Measurements from ENCODE around the gene RTN4RL2. TPM values are rescaled to one million over a fixed set of nuclear protein-coding genes. Genes with fewer than 3 reads are reported as not detected.

RTN4RL2 gene
- total RNA-seq, 3 donors from 2014 or later (not counting 1 experiment from before 2014, with no cell fraction given): 0.38 to 0.61 (median 0.48) TPM

DNA sequence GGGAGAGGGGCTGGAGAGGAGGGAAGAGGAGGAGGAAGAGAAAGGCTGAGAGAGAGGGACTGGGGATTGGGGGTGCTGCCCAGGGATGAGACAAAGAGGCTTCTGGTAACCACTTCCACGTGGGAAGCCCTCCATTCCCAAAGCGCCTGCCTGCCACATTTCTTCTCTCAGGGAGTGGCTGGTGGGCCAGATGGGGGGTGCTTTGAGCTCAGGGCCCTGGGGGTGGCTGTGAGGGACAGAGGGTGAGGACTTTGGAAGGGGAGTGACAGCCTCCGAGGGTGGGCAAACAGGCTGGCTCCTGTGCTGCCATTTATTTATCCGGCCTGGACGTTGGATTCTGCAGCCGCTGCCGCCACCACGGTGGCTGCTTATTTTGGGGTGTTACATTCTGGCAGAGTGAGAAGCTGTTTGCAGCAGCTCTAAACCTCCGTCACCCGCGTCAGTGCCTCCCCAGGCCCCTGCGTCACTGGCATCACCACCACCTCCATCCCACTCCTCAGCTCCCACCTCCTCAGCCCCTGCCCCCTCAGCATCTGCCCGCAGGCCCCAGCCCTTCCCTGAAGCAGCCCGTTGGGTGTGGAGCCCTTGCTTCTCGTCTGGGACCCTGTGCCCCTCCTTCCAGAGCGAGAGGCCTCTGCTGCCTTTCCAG lies 1.6 kb downstream of the RTN4RL2 start:
- H3K9me3 Mint-ChIP-seq: no peaks in the 10 kb centered on the region
- peaks cover 30% of the 10 kb centered on the region for H3K27me3 ChIP-seq (ENCODE audit: control insufficient read depth, insufficient read depth, low read length)
- H3K4me1 ChIP-seq (ENCODE audit: control insufficient read depth, insufficient read depth, low read length): peaks cover 54% of the 10 kb centered on the region
- no peak for ATAC-seq
- H3K9me3 ChIP-seq (ENCODE audit: control insufficient read depth, insufficient read depth, low read length): no peaks in the 10 kb centered on the region
- H3K36me3 ChIP-seq (ENCODE audit: control insufficient read depth, insufficient read depth, low read length): no peaks in the 10 kb centered on the region
- intact Hi-C loops (cut with micrococcal nuclease): no loop called here
- TF ChIP-seq CTCF (IDR thresholded peaks at IDR 0.05): no peak
- H3K27ac ChIP-seq (ENCODE audit: low read length): no peak overlapping the region
- H3K4me3 ChIP-seq (ENCODE audit: low read length): no peak overlapping the region
- H3K36me3 Mint-ChIP-seq: no peaks in the 10 kb centered on the region
- peaks cover 28 to 32% of the 10 kb centered on the region in 2 donors for H3K27me3 Mint-ChIP-seq (ENCODE audit: low read depth in 2 of 2)
- WGBS (ENCODE audit: insufficient coverage): 88% methylated on average over 16 of the region's 16 CpGs
- H3K27ac Mint-ChIP-seq: no peak overlapping the region
- peaks cover 34 to 52% of the 10 kb centered on the region in 2 donors for H3K4me1 Mint-ChIP-seq
- peak overlapping the region; percentile 77 for H3K4me3 Mint-ChIP-seq
- DNase-seq: no peak

- TF ChIP-seq CTCF (IDR thresholded peaks at IDR 0.05): no peak
- Histone ChIP-seq H3K36me3 (ENCODE audit: control insufficient read depth, insufficient read depth, low read length) (no peaks in the 10 kb centered on the region), H3K27me3 (ENCODE audit: control insufficient read depth, insufficient read depth, low read length) (peaks cover 26% of the 10 kb centered on the region), H3K4me3 (ENCODE audit: low read length) (no peak overlapping the region), H3K27ac (ENCODE audit: low read length) (no peak overlapping the region), H3K9me3 (ENCODE audit: control insufficient read depth, insufficient read depth, low read length) (no peaks in the 10 kb centered on the region), H3K4me1 (ENCODE audit: control insufficient read depth, insufficient read depth, low read length) (peaks cover 47% of the 10 kb centered on the region)
- Mint-ChIP-seq H3K4me3 (peak overlapping the region; percentile 57), H3K4me1 (peaks cover 28 to 49% of the 10 kb centered on the region in 2 donors), H3K36me3 (no peaks in the 10 kb centered on the region), H3K9me3 (no peaks in the 10 kb centered on the region), H3K27ac (peak overlapping the region in 1 of 2 donors; percentile 31), H3K27me3 (ENCODE audit: low read depth in 2 of 2) (peaks cover 25 to 28% of the 10 kb centered on the region in 2 donors)
- ATAC-seq: no peak
- intact Hi-C loops (cut with micrococcal nuclease): no loop called here
- 93% methylated on average over 3 of the region's 3 CpGs for whole genome bisulfite sequencing (ENCODE audit: insufficient coverage)
- DNase-seq: no peak
Observed at GRCh38 chr11:57462597-57462996, 2.3 kb downstream of the RTN4RL2 start.

DNA sequence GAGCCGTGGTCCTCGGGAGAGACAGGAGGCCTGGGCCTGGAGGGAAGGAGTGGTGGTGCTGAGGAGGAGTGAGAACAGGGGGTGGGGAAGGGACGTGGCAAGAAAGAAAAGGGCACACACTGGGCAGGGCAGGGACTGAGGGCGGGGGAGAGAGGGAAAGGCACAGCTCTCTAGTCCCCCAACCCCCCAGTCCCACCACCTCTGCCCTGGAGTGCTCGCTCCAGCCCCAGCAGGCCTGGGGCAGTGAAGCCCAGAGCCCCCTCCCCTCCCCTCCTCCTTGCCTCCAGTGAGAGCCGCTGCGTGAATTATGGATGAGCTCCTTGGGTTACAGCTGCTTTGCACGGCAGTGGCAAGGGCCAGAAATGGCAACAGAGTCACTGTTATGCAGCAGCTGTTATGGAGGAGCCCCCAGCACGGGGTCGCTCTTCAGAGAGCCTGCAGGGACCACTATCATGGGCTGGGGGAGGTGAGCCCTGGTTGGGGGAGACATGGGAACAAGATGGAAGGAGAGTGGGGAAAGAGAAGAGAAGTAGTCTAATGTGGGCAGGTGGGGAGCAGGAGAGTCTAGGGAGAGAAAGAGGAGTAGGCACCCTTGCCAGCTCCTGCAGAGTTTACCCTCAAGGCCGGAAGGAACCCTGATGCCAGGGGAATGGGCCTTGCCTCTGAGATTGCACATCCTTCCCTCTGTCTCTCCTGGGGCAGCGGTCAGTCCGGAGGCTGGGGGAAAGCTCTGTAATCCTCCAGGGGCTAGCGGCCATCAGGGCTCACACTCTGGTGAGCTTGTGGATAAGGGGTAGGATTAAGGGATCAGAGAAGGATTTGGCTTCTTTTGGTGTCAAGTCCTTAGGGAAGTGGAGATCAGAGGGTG lies 3.6 kb downstream of the RTN4RL2 start:
- Mint-ChIP-seq H3K27me3 (ENCODE audit: low read depth in 2 of 2) (peaks cover 18 to 25% of the 10 kb centered on the region in 2 donors), H3K27ac (no peak overlapping the region), H3K36me3 (no peaks in the 10 kb centered on the region), H3K4me1 (peaks cover 22 to 38% of the 10 kb centered on the region in 2 donors), H3K9me3 (no peaks in the 10 kb centered on the region), H3K4me3 (no peak overlapping the region)
- ATAC-seq: no peak
- intact Hi-C loops (cut with micrococcal nuclease): no loop called here
- H3K27me3 ChIP-seq (ENCODE audit: control insufficient read depth, insufficient read depth, low read length): peaks cover 14% of the 10 kb centered on the region
- TF ChIP-seq CTCF (IDR thresholded peaks at IDR 0.05): no peak
- no peak overlapping the region for H3K27ac ChIP-seq (ENCODE audit: low read length)
- H3K4me3 ChIP-seq (ENCODE audit: low read length): no peak overlapping the region
- WGBS (ENCODE audit: insufficient coverage): 84% methylated on average over 13 of the region's 14 CpGs
- no peaks in the 10 kb centered on the region for H3K9me3 ChIP-seq (ENCODE audit: control insufficient read depth, insufficient read depth, low read length)
- peaks cover 34% of the 10 kb centered on the region for H3K4me1 ChIP-seq (ENCODE audit: control insufficient read depth, insufficient read depth, low read length)
- no peak for DNase-seq
- no peaks in the 10 kb centered on the region for H3K36me3 ChIP-seq (ENCODE audit: control insufficient read depth, insufficient read depth, low read length)

Measured in natural killer cell (primary cell).